GM20431 (cell line): ENCODE measurements around the gene RBM45.
"Not testable (repeated sequence)": the region's sequence is repeated elsewhere in the genome, so short reads cannot be mapped to it uniquely, and the experiment has no call there.

Experiments
- in situ Hi-C: fragments of 300-500 bp; cut with MseI, MboI; formaldehyde crosslinking; loops from one replicate; pipeline ENCODE4 v1.15.0; 2020; ENCODE audit warnings: low sequenced_read_pairs; ENCODE audit not compliant: unreplicated experiment

The RBM45 gene, protein sequence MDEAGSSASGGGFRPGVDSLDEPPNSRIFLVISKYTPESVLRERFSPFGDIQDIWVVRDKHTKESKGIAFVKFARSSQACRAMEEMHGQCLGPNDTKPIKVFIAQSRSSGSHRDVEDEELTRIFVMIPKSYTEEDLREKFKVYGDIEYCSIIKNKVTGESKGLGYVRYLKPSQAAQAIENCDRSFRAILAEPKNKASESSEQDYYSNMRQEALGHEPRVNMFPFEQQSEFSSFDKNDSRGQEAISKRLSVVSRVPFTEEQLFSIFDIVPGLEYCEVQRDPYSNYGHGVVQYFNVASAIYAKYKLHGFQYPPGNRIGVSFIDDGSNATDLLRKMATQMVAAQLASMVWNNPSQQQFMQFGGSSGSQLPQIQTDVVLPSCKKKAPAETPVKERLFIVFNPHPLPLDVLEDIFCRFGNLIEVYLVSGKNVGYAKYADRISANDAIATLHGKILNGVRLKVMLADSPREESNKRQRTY

DNA sequence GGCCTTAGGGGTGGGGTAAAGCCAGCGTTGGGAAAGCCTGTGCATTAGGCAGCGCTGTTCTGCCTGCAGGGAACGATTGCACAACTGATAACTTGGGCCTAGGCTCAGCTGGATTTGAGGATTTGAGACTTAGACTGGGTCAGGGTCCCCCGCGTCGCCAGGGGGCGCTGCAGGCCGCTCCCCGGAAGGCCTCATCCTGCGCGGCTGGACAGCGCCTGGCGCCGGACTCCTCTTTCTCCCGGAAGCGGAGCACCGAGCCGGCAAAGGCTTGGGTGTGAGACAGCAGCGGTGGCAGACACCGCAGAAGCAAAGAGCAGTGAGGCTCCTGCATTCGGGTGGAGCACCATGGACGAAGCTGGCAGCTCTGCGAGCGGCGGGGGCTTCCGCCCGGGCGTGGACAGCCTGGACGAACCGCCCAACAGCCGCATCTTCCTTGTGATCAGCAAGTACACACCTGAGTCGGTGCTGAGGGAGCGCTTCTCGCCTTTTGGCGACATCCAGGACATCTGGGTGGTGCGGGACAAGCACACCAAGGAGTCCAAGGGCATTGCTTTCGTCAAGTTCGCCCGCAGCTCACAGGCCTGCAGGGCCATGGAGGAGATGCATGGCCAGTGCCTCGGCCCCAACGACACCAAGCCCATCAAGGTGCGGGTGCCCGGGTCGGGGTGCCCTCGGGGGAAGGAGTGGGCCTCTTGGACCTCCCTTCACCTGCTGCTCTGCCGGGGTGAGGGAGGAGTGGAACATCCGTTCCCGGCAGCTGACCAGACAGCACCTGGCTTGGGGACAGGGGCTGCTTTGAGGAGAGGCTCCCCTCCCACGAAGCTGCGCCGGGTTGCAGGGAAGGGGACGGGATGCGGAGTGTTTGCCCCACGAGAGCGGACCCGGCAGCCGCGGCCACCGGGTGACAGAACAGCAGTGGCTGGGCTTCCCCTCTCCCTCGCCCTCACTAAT, at the start of gene RBM45:
TSS of gene RBM45 (plus strand) at position 236 of the 951 bp plus-strand sequence. CDS start at position 346, 110 bp downstream.
- in situ Hi-C loops: no loop called here

GRCh38 chr2:178066324-178066723, 45.9 kb upstream of the RBM45 start:
- in situ Hi-C loops: no loop called here

DNA sequence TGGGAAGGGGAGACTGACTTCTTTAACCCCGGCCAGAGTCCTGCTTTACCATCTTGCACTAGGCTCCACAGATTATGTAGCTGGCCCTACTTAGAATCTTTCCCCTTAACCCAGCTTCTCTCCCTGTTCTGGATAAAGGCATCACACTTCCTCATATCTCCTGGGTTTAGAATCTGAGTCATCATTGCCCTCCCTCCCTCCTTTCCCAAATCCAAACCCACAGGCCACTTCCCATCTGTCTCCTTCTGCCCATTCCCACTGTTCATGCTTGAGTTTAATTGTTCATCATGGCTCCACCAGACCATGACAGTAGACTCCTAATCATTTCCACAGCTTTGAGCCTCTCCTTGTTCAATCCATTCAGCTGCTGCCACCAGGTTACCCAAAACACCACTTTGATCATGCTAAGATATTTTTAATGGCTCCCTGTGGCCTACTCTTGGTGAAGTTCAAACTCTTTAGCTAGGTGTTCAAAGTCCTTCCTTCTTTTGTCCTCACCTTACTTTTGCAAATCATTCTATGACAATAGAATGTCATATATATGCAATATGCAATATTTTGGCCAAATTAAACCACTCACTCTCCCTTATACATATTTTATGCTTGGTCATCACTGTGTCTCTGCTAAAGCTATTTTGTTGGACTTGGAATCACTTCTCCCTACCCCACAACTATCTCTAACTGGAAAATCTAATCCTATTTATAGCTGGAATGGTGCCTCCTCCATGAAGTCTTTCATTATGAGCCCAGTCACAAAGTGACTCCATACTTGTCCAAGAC, 45.2 kb upstream of the RBM45 start:
- in situ Hi-C loops: no loop called here

DNA sequence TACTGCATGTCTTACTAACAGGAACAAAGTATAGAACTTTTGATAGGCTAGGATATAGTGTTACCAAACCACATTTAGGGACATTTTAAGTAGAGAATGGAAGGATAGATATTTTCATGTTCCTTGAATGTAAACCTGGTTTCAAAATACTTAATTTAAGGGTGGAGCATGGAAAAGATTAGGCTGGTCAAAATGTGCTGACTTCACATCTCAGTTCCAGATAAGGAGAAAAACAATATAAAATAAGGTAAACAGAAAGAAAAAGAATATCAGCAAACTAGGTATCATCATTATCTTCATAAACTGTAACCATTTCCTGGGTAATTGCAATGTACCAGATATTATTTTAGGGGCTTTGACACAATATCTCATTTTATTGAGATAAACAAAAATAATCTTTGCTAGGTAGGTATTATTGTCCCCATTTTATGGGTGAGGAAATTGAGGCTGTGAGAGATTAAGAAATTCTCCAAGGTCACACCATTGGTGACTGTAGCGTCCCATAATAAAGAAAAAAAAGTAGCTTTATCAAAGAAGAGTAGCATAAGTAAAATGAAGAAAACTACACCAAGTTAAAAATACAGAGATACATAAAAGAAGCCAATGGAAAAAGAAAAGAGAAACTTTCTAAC, 43.3 kb upstream of the RBM45 start:
- in situ Hi-C loops: no loop called here

DNA sequence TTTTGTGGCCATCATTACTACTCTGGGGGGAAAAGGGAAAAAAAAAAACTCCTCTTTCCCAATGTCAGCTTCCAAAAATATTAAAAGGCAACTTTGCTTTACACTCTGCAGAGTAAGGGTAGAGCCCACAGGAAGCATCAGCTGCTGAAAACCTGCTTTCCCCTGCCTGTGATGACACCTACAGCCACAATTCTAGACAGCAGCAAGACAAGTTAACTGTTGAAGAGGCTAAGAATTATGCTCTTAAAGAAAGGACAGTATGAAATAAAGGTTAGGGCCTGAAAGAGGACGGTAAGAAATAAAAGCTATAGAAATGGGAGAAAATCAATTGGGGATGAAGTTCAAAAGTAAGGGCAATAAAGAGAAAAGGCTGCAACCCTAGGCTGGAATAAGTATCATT, 42.7 kb upstream of the RBM45 start:
- in situ Hi-C loops: no loop called here

DNA sequence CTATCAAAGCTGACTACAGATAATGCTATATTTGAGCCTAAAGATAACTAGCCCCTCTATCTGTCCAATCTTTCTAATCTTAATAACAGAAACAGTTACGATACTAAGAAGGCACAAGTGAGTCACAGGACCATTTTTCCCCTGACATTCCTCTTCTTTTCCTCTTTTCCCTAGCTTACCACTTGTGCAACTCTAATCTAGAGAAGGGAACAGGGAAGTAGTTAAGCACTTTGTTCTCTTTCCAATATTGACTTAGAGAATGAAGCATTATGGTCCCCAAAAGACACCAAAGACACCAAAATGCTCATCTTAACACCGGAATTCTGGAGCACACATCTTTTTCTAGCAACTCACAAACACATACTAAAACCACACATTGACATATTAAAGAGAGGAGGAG, 41.4 kb upstream of the RBM45 start:
- in situ Hi-C loops: no loop called here

DNA sequence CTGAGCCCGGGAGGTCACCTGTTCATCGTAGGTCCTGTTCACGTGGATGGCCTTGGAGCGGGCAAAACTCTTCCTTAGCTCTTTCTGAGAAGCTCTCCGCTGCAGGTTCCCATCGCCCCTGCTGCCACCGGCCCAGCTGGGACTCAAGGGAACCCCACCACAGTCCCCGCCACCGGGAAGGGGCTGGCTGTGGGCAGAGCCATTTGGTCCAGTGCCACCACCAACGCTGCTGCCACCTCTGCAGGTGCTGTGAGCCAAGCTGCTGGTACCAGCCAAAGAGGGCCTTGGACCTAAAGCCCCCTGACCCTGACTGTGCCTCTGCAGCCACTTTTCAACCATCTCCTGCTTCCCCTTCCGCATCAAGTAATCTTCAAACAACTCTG, 40.2 kb upstream of the RBM45 start:
- in situ Hi-C loops: no loop called here

DNA sequence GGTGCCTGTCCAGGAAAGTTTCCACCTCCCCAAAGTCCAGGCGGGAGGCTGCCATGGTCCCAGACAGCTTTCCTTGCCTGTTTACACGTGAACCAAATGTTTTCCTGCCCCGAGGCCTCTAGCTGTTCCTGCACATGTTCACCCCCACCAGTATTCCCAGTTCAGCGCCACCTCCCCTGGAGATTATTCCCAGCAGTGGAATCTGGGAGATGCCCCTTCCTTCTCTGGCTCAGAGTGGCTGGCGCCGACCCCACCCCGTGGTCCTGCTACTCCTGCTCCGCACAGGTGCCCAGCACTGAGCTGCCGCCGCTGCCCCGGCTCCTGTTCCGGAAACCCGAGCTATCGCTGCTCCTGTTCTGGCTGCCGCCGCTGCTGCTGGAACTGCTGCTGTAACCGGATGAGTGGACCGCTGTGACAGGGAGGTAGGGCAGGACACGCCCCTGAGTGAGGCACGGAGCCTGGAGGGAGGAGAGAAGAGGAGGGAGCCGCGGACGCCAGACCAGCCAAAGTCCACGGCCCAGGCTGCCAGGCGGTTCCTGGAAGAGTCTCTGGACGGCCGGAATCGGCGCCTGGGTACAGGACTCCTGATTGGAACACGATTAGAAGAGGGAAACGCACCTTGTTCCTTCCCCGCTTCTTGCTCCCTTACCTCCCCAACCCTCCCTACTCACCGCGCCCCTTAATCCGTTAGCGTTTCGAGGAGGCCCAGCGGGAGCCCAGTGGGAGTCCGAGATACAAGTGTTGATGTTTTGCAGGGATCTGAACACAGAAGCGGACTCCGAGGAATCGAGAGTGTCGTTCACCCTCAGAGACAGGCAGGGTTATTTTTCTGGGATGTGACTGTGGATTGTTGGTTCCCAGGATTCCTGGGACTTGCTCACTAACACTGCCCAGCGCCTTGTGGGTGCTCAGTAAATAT, 39.6 kb upstream of the RBM45 start, which contains the start of gene PDE11A:
TSS of gene PDE11A (minus strand) at position 395 of the 919 bp plus-strand sequence. CDS start at position 55, 340 bp downstream.
- in situ Hi-C loops: no loop called here

DNA sequence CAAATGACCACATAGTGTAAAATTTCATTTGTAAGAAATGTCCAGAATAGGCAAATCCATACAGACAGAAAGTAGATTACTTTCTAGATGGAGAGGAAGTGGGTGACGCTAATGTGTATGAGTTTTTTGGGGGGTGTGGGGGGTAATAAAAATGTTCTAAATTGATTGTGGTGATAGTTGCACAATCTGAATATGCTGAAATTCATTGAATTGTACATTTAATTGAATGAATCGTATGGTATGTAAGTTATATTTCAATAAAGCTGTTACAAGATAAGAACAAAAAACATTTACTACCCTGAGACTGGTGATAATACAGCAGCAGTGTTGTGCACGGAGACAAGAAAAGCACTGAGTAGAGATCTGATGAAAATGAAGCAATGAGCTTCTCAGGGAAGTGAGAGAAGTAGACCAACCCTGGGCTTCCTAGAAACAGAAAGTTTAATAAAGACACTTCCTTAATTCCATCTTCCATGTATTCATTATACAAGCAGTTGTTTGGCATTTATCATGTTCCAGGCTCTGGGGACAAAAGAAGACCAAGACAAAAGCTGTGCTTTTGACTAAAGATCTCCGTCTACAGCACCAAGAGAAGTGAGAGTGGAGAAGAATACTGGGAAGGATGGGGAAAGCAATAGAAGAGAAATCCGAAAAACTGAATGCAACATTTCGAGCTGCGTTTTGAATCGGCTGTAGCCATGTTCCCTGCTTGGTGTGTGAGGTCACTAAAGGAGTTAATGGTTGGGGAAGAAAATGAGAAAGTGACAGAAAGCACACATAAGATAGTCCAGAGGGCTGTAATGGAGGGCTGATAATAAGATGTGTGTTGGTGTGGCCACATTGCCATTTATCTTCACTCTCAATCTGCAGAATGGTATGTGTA, 37.9 kb upstream of the RBM45 start:
- in situ Hi-C loops: no loop called here

DNA sequence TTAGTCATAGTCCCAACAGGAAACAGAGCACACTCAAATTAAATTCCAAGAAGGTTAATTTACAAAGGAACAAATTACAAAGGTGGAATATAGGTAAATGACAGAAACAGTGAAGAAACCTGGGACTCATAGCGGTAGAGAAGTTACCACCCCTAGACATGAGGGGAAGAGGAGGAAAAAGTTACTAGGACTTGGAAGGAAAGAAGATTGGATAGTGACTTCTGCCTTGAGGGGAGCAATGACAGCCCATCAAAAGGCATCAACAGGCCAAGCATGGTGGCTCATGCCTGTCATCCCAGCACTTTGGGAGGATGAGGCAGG, 37.3 kb upstream of the RBM45 start:
- in situ Hi-C loops: no loop called here

- in situ Hi-C loops: no loop called here
These were observed 36.1 kb upstream of the RBM45 start for GRCh38 chr2:178076130-178076529.

DNA sequence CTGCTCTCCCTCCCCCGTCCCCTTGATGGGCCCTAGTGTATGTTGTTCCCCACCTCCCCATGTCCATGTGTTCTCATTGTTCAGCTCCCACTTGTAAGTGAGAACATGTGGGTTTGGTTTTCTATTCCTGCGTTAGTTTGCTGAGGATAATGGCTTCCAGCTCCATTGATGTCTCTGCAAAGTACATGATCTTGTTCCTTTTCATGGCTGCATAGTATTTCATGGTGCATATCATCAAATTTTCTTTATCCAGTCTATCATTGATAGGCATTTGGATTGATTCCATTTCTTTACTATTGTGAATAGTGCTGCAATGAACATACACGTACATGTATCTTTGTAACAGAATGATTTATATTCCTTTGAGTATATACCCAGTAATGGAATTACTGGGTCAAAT, 33.0 kb upstream of the RBM45 start:
- in situ Hi-C loops: not testable (repeated sequence)

GRCh38 chr2:178082408-178083045, 29.7 kb upstream of the RBM45 start:
- in situ Hi-C loops: no loop called here

DNA sequence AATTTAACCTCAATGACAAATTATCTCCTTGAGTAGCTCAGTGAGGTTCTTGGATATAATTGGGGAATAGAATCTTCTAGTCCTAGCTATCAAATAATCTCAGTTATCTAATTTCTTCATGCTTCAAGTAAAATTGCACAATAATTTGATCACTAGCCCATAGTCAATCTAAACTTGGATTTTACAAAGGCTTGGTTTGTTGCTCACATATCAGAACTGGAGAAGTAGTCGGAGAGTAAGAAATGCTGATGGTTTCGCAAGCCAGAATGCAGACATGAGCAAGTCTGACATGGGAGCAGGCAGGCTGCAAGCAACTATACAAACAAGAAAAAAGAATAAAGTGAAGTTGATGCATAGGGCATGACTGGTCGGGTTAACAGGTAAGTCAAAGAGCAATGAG, 28.0 kb upstream of the RBM45 start:
- in situ Hi-C loops: no loop called here

DNA sequence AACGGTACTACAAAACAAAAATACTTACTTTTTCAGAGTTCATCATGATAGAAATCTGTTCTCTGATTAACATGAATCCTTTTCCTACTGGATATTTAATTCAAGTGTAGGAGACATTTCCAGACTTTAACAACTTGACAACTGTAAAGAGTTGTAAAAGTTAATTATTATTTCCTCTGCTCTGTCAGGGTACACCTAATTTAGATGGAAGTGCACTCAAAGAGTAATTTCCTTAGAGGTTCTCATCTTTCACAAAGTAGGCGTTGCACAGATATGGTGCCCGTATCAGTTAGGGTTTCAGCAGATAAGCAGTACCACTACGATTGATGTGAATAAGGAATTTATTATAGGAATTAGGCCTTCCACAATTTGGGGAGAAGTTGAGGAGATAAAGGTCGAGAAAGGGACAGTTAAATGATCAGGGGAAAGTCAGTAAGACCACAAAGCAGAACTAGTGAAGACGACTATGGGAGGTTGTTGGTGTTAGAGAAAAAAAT, 23.4 kb upstream of the RBM45 start:
- in situ Hi-C loops: no loop called here

- in situ Hi-C loops: no loop called here
These were observed 18.8 kb upstream of the RBM45 start for GRCh38 chr2:178093471-178093870.
